Prostate gland (tissue), 2 donors: Measurements from ENCODE around the gene STEAP2. TPM values are rescaled to one million over a fixed set of nuclear protein-coding genes. Genes with fewer than 3 reads are reported as not detected.

Experiments used
- DNase-seq: peaks from one replicate; pipeline ENCODE4 v3.0.0-alpha.2; 2019; ENCODE audit warnings: low spot score
- H3K27ac ChIP-seq, 2 donors: fragments of 200-600 bp; sonication (generic); 2 replicates each; pipeline ENCODE4 v1.5.1; 2017 to 2019
- H3K27me3 ChIP-seq: fragments of 200-600 bp; sonication (generic); replicated peaks from 2 replicates; pipeline ENCODE4 v1.5.1; 2019; ENCODE audit not compliant: insufficient read depth
- H3K36me3 ChIP-seq, 2 donors: fragments of 200-600 bp; sonication (generic); 1 replicate in 1 of 2; 2 replicates in 1 of 2; pipeline versions ENCODE4 v1.5.1 to v1.8.1; 2017 to 2019
- H3K4me1 ChIP-seq: fragments of 200-600 bp; sonication (generic); replicated peaks from 2 replicates; pipeline ENCODE4 v1.5.1; 2019
- H3K4me3 ChIP-seq, 2 donors: fragments of 200-600 bp; sonication (generic); 2 replicates each; pipeline ENCODE4 v1.5.1; 2017 to 2019
- H3K9me3 ChIP-seq: fragments of 200-600 bp; sonication (generic); 2 replicates; pipeline ENCODE4 v1.5.1; 2017
- POLR2A ChIP-seq: fragments of 450-650 bp; IDR thresholded peaks from one replicate; pipeline ENCODE4 v1.6.1; 2016; ENCODE audit warnings: antibody characterized with exemption, mild to moderate bottlenecking
- POLR2AphosphoS5 ChIP-seq: sonication (generic); formaldehyde crosslinking; IDR thresholded peaks from one replicate; pipeline ENCODE4 v1.6.1; 2017; ENCODE audit warnings: antibody characterized with exemption
- WGBS: methylation state at CpG from one replicate; pipeline ENCODE4 v1.1.5; 2018; 5-methylcytosine and 5-hydroxymethylcytosine counted together
- intact Hi-C: fragments of 100-400 bp; cut with DNase I; formaldehyde crosslinking; loops from one replicate; pipeline ENCODE4 v1.14.2; 2022
- total RNA-seq, 2 donors: library from RNA; depleted of rRNA; stranded (reverse); fragments of >200 nt; gene quantifications; one replicate each; pipeline ENCODE4 v1.1.0, GENCODE V29; 2016
- TF ChIP-seq, protein P1 (sequence below), 4 experiments: fragments of 200-600 bp in 2 of 4; fragments of 450-650 bp in 2 of 4; sonication (generic) in 2 of 4; IDR thresholded peaks; 1 replicate in 3 of 4; 2 replicates in 1 of 4; pipeline ENCODE4 v1.5.1; 2016 to 2019; ENCODE audit warnings: antibody characterized with exemption in 4 of 4, mild to moderate bottlenecking in 2 of 4, moderate library complexity in 2 of 4

Gene STEAP2
- total RNA-seq, 2 donors from 2014 or later = 167 to 555 TPM

DNA sequence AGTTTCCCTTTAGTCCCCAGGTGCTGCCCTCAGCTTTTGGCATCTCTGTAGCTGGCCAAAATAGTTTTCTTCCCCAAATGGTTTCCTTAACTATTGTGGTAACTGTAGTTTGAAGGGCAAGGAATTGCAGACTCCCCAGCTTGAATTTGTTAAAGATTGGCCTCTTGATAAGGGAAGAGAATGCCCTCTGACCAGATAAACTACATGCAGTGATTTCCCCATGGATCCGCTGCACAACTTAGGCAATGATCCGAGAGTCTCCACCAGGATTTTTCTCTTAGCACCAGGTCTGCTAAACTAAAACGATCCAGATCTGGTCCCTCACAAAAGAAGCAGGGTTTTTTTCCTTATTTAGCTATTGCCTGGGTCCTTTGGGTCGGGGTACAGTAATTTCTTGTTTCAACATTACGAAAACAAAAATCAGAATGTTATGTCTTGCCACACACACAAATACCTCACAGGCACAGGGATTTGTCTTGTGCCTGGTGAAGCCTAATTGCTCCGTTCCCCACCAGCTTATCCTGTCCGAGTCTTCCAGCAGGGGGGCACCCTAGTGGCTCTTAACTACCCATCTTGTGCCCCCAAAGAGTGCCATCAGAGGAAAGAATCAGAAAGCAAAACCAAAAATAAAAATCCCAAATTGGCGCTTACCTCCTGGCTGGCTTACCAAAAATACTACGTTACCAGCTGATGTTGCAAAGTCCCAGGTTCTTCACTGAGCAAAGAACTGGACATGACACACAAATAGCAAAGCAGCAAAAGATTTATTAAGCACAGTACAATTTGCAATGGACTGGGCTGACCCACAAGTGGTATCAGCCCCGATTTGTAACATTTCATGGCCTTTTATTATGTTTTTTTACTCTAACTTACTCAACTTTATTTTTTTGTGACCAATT, 16.4 kb upstream of the STEAP2 start:
- no peaks in the 10 kb centered on the region for H3K4me1 ChIP-seq
- no peaks in the 10 kb centered on the region for H3K9me3 ChIP-seq
- DNase-seq = no peak
- intact Hi-C loops = no loop called here
- TF ChIP-seq, protein P1, sequence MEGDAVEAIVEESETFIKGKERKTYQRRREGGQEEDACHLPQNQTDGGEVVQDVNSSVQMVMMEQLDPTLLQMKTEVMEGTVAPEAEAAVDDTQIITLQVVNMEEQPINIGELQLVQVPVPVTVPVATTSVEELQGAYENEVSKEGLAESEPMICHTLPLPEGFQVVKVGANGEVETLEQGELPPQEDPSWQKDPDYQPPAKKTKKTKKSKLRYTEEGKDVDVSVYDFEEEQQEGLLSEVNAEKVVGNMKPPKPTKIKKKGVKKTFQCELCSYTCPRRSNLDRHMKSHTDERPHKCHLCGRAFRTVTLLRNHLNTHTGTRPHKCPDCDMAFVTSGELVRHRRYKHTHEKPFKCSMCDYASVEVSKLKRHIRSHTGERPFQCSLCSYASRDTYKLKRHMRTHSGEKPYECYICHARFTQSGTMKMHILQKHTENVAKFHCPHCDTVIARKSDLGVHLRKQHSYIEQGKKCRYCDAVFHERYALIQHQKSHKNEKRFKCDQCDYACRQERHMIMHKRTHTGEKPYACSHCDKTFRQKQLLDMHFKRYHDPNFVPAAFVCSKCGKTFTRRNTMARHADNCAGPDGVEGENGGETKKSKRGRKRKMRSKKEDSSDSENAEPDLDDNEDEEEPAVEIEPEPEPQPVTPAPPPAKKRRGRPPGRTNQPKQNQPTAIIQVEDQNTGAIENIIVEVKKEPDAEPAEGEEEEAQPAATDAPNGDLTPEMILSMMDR (IDR thresholded peaks at IDR 0.05) = no peak
- TF ChIP-seq POLR2AphosphoS5 (no peak), POLR2A (no peak)
- no peaks in the 10 kb centered on the region for H3K36me3 ChIP-seq
- WGBS = 88% methylated on average over 10 of the region's 10 CpGs
- H3K27ac ChIP-seq = no peak overlapping the region
- no peak overlapping the region for H3K4me3 ChIP-seq
- H3K27me3 ChIP-seq = no peaks in the 10 kb centered on the region

- TF ChIP-seq POLR2AphosphoS5 (no peak), POLR2A (no peak)
- TF ChIP-seq, protein P1 (IDR thresholded peaks at IDR 0.05) = no peak
- no peak for DNase-seq
- Histone ChIP-seq H3K4me3 (no peak overlapping the region), H3K27ac (no peak overlapping the region), H3K4me1 (no peaks in the 10 kb centered on the region), H3K36me3 (no peaks in the 10 kb centered on the region), H3K9me3 (no peaks in the 10 kb centered on the region), H3K27me3 (no peaks in the 10 kb centered on the region)
- WGBS = 94% methylated on average over 2 of the region's 2 CpGs
- intact Hi-C loops = no loop called here
Observed at GRCh38 chr7:90201500-90202195, 9.9 kb upstream of the STEAP2 start.

GRCh38 chr7:90207956-90208355, 3.6 kb upstream of the STEAP2 start:
- Histone ChIP-seq H3K4me3 (no peak overlapping the region), H3K4me1 (no peaks in the 10 kb centered on the region), H3K27ac (no peak overlapping the region), H3K36me3 (no peaks in the 10 kb centered on the region), H3K9me3 (no peaks in the 10 kb centered on the region), H3K27me3 (no peaks in the 10 kb centered on the region)
- TF ChIP-seq, protein P1 (IDR thresholded peaks at IDR 0.05) = no peak
- TF ChIP-seq POLR2AphosphoS5 (no peak), POLR2A (no peak)
- WGBS = 80% methylated on average over 1 of the region's 1 CpG
- intact Hi-C loops = no loop called here
- no peak for DNase-seq

GRCh38 chr7:90209776-90210175, 1.8 kb upstream of the STEAP2 start:
- Histone ChIP-seq H3K9me3 (no peaks in the 10 kb centered on the region), H3K4me1 (no peaks in the 10 kb centered on the region), H3K4me3 (no peak overlapping the region), H3K27ac (peak overlapping the region in 1 of 2 donors; percentile 99), H3K36me3 (no peaks in the 10 kb centered on the region), H3K27me3 (no peaks in the 10 kb centered on the region)
- TF ChIP-seq POLR2A = no peak
- TF ChIP-seq POLR2AphosphoS5 = peak; percentile 29
- WGBS = 74% methylated on average over 1 of the region's 1 CpG
- intact Hi-C loops = loop anchor here (5.0 to 10.0 kb wide), 2 partner anchors 38 to 195 kb away; partner anchors contain the start of genes CFAP69 and CLDN12
- DNase-seq = no peak

DNA sequence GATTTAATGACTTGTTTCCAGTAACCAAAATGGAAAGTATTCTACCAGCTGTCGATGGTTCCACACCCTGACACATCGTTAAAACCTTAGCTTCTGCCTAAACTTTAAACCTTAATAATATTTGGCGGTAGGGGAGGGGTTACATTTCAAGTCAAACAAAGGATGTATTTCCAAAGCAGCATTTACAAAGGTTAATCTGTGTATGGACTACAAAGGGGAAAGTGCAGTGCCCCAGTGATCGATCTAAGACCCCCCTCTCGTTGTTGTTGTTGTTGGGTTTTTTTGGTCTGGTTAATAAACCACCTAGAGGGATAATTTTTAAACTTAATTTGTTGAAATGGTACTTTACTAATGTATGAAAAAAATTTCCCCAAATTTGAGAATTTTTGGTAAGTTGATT, 1.1 kb upstream of the STEAP2 start:
- Histone ChIP-seq H3K27ac (peak overlapping the region; percentile 93 to 99), H3K36me3 (no peaks in the 10 kb centered on the region), H3K9me3 (no peaks in the 10 kb centered on the region), H3K27me3 (no peaks in the 10 kb centered on the region), H3K4me3 (peak overlapping the region in 1 of 2 donors; percentile 75), H3K4me1 (no peaks in the 10 kb centered on the region)
- 74% methylated on average over 5 of the region's 5 CpGs for WGBS
- intact Hi-C loops = loop anchor here (5.0 to 10.0 kb wide), 2 partner anchors 37 to 194 kb away; partner anchors contain the start of genes CFAP69 and CLDN12
- DNase-seq = no peak
- TF ChIP-seq POLR2AphosphoS5 (no peak), POLR2A (no peak)
- TF ChIP-seq, protein P1 (IDR thresholded peaks at IDR 0.05) = no peak
